Right lobe of liver (tissue), 4 donors: Measurements from ENCODE around the gene COX15.

ENCODE experiments used
- POLR2A ChIP-seq: fragments of 450-650 bp; IDR thresholded peaks from one replicate; pipeline ENCODE4 v1.6.1; 2017; ENCODE audit warnings: antibody characterized with exemption, mild to moderate bottlenecking
- TF ChIP-seq, protein P1 (sequence below), 4 donors: fragments of 200-600 bp in 3 of 4; fragments of 450-650 bp in 1 of 4; IDR thresholded peaks; one replicate each; pipeline versions ENCODE4 v1.5.1 to v1.8.0; 2016 to 2022; ENCODE audit warnings: antibody characterized with exemption in 4 of 4, mild to moderate bottlenecking in 2 of 4
- donor health status: DM: no; HTN: no; CAD: no.
- donor health status: DM: no; HTN: no; CAD: no.
- donor health status: DM: no; HTN: yes; CAD: no.

DNA sequence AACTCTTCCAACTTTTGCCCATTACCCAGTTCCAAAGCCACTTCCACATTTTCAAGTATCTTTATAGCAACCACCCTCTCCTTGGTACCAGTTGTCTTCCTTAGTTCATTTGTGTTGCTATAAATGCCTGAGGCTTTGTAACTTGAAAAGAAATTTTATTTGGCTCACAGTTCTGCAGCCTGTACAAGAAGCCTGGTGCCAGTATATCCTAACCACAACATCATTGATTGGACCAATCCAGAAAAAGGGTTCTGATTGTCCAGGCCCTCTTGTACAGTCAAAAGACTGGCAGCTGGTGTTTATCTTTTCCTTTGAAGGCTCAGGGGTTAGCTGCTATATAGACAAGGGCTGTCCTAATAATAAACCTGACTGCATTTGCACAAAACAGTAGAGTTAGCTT, 29.4 kb upstream of the COX15 start:
- TF ChIP-seq, protein P1, sequence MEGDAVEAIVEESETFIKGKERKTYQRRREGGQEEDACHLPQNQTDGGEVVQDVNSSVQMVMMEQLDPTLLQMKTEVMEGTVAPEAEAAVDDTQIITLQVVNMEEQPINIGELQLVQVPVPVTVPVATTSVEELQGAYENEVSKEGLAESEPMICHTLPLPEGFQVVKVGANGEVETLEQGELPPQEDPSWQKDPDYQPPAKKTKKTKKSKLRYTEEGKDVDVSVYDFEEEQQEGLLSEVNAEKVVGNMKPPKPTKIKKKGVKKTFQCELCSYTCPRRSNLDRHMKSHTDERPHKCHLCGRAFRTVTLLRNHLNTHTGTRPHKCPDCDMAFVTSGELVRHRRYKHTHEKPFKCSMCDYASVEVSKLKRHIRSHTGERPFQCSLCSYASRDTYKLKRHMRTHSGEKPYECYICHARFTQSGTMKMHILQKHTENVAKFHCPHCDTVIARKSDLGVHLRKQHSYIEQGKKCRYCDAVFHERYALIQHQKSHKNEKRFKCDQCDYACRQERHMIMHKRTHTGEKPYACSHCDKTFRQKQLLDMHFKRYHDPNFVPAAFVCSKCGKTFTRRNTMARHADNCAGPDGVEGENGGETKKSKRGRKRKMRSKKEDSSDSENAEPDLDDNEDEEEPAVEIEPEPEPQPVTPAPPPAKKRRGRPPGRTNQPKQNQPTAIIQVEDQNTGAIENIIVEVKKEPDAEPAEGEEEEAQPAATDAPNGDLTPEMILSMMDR (IDR thresholded peaks at IDR 0.05), result no peak
- no peak for TF ChIP-seq POLR2A
